Measurements from ENCODE around the gene BPI.
"Not testable (repeated sequence)": the region's sequence is repeated elsewhere in the genome, so short reads cannot be mapped to it uniquely, and the experiment has no call there.

Gene BPI

DNA sequence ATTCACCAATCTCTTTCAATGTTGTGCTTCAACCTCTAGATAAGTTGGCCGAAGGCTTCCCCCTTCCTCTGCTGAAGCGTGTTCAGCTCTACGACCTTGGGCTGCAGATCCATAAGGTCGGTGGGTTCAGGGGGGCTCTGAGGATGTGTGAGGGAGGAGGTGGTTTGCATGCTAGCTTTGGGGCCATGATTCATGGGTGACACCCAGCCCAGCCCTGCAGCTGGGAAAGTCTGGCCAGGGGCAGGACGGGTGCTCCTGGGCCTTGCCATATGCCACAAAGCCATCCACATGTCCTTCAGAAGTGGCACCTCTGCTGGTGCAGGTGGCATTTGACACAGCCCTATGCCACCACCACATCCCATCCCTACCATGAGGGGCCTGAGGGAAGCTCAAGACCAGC lies 69.9 kb downstream of the BPI start:
- no peak for DNase-seq

- no peak for DNase-seq
Observed at GRCh38 chr20:38377039-38377685, 73.2 kb downstream of the BPI start.

- not testable (repeated sequence) for DNase-seq
Observed at GRCh38 chr20:38377838-38378237, 73.9 kb downstream of the BPI start.

GRCh38 chr20:38383147-38383546 lies 79.2 kb downstream of the BPI start:
- DNase-seq, result no peak

DNA sequence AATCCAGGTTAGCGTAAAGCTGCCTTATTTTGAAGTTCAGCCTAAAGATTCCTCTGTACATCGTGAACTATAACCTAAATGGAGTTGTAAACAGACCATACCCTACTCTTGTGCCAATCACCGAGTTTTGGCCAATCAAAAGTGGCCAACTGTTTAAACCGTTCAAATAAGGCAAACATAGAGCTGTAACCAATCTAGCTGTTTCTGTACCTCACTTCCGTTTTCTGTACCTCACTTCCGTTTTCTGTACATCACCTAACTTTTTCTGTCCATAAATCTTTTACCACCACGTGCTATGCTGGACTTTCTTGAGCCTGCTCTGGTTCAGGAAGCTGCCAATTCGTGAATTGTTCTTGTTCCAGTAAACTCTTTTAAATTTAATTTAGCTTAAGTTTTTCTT lies 82.0 kb downstream of the BPI start:
- no peak for DNase-seq

DNA sequence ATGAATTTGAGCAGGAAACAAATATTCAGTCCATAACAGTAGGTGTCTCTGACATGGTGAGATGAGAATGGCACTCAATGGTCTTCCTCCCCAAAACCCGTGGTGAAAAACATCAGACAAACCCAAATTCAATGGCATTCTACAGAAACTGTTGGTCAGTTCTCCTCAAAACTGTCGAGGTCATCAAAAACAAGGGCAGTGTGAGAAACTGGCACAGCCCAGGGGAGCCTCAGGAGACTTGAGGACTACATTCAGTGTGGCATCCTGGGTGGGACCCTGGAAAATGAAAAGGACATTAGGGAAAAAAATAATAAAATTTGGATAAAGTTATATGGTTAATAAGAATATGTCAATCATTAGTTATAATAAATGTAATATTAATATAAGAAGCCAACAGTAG lies 82.9 kb downstream of the BPI start:
- no peak for DNase-seq

Measured in activated T-cell treated with anti-CD3 and anti-CD28 coated beads for 4 hours (primary cell).